Measurements from ENCODE around the gene LMNTD2.

LMNTD2 gene

GRCh38 chr11:573146-573759 is 12.7 kb upstream of the LMNTD2 start:
- H3K14ac ChIP-seq (ENCODE audit: low read length): no peak overlapping the region
- peaks cover 28 to 39% of the 10 kb centered on the region in 2 experiments for H3K4me1 ChIP-seq (ENCODE audit: control insufficient read depth in 1 of 2, insufficient read depth in 2 of 2, low read length in 2 of 2)
- H4K12ac ChIP-seq (ENCODE audit: low read depth, low read length): no peak overlapping the region
- no peak overlapping the region for H3K4me2 ChIP-seq (ENCODE audit: low read length)
- no peak overlapping the region for H2AK5ac ChIP-seq (ENCODE audit: low read length)
- peaks cover 32% of the 10 kb centered on the region for H3K79me2 ChIP-seq (ENCODE audit: control insufficient read depth, insufficient read depth, low read length, poor library complexity)
- H2BK5ac ChIP-seq (ENCODE audit: low read depth, low read length, poor library complexity): no peak overlapping the region
- H3K23ac ChIP-seq (ENCODE audit: low read length): no peak overlapping the region
- no peak overlapping the region for H3K9ac ChIP-seq (ENCODE audit: low read length)
- H4K8ac ChIP-seq (ENCODE audit: low read depth, low read length): no peak overlapping the region
- no peak overlapping the region for H3K4ac ChIP-seq (ENCODE audit: low read depth, low read length)
- H2BK120ac ChIP-seq (ENCODE audit: insufficient read depth, low read length, poor library complexity): no peak overlapping the region
- H3K27me3 ChIP-seq (ENCODE audit: insufficient read depth, low read length): no peaks in the 10 kb centered on the region
- no peak overlapping the region for H2BK12ac ChIP-seq (ENCODE audit: low read length)
- H2AFZ ChIP-seq (ENCODE audit: insufficient read depth, low read length, poor library complexity): no peak overlapping the region
- peaks cover 4% of the 10 kb centered on the region for H3K9me3 ChIP-seq (ENCODE audit: insufficient read depth, low read depth, low read length)
- H4K91ac ChIP-seq (ENCODE audit: low read depth, low read length): no peak overlapping the region
- peaks cover under 1 to 3% of the 10 kb centered on the region in 2 experiments for H3K36me3 ChIP-seq (ENCODE audit: control insufficient read depth in 1 of 2, insufficient read depth in 2 of 2, low read length in 2 of 2)
- H3K79me1 ChIP-seq (ENCODE audit: low read length): peaks cover 14% of the 10 kb centered on the region
- no CpG with 5 or more reads among the region's 16 CpGs for WGBS (ENCODE audit: extremely low coverage, insufficient coverage, insufficient read length)
- no peak overlapping the region for H3K27ac ChIP-seq (ENCODE audit: low read depth, low read length)
- no peak overlapping the region for H3K18ac ChIP-seq (ENCODE audit: low read length)
- no peak overlapping the region for H3K4me3 ChIP-seq (ENCODE audit: low read depth, low read length)
- DNase-seq: no peak

- Histone ChIP-seq H2AFZ (ENCODE audit: insufficient read depth, low read length, poor library complexity) (no peak overlapping the region), H2AK5ac (ENCODE audit: low read length) (no peak overlapping the region), H3K79me2 (ENCODE audit: control insufficient read depth, insufficient read depth, low read length, poor library complexity) (peaks cover 20% of the 10 kb centered on the region), H3K36me3 (ENCODE audit: control insufficient read depth in 1 of 2, insufficient read depth in 2 of 2, low read length in 2 of 2) (peaks cover 0 to 5% of the 10 kb centered on the region in 2 experiments), H3K9ac (ENCODE audit: low read length) (no peak overlapping the region), H2BK120ac (ENCODE audit: insufficient read depth, low read length, poor library complexity) (no peak overlapping the region), H2BK5ac (ENCODE audit: low read depth, low read length, poor library complexity) (no peak overlapping the region), H3K18ac (ENCODE audit: low read length) (no peak overlapping the region), H3K9me3 (ENCODE audit: insufficient read depth, low read depth, low read length) (peaks cover 8% of the 10 kb centered on the region), H3K4ac (ENCODE audit: low read depth, low read length) (no peak overlapping the region), H2BK12ac (ENCODE audit: low read length) (no peak overlapping the region), H4K8ac (ENCODE audit: low read depth, low read length) (no peak overlapping the region), H3K4me2 (ENCODE audit: low read length) (no peak overlapping the region), H3K27ac (ENCODE audit: low read depth, low read length) (no peak overlapping the region), H4K91ac (ENCODE audit: low read depth, low read length) (no peak overlapping the region), H3K27me3 (ENCODE audit: insufficient read depth, low read length) (no peaks in the 10 kb centered on the region), H3K4me3 (ENCODE audit: low read depth, low read length) (no peak overlapping the region), H4K12ac (ENCODE audit: low read depth, low read length) (no peak overlapping the region), H3K14ac (ENCODE audit: low read length) (no peak overlapping the region), H3K79me1 (ENCODE audit: low read length) (peaks cover 19% of the 10 kb centered on the region), H3K4me1 (ENCODE audit: control insufficient read depth in 1 of 2, insufficient read depth in 2 of 2, low read length in 2 of 2) (peaks cover 21 to 40% of the 10 kb centered on the region in 2 experiments), H3K23ac (ENCODE audit: low read length) (no peak overlapping the region)
- no CpG with 5 or more reads among the region's 8 CpGs for WGBS (ENCODE audit: extremely low coverage, insufficient coverage, insufficient read length)
- DNase-seq: no peak
These were observed 11.3 kb upstream of the LMNTD2 start for GRCh38 chr11:571802-572185.

DNA sequence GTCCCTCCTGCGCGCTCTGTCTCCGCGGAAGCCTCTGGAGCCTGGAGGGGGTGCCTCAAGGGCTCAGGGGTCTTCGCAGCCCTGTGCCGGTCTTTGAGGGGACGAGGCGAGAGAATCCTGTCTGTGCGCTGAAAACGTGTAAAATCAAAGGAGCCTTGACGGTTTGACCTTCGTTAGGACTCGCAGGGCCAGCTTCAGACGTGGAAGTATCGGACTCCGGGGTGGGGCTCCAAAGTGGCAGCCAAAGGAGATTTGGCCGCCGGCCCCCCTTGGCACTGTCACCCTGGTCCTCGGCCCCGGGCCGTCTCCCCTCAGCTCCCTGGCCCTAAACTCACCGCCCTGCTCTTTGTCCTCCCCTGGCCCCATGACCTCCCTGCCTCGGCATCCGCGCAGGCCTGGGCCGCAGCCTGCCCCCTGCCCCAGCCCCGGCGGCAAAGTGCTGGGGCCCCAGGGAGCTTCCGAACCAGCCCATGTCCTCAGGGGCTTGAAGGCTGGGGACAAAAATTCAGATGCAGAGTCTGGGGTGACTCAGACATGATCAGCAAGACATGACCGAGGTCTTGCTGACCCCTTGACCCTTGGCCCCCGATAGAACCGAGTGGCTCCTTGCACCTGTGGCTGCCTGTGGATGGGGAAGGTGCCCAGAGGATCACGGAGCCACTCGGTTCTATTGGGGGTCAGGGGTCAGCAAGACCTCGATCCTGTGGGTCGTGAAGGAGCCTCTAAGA is 8.8 kb upstream of the LMNTD2 start:
- H3K79me1 ChIP-seq (ENCODE audit: low read length): peaks cover 16% of the 10 kb centered on the region
- peak overlapping the region; percentile 87 for H3K4me2 ChIP-seq (ENCODE audit: low read length)
- peak overlapping the region; percentile 81 for H4K8ac ChIP-seq (ENCODE audit: low read depth, low read length)
- peak overlapping the region; percentile 84 for H3K9ac ChIP-seq (ENCODE audit: low read length)
- H3K4me1 ChIP-seq (ENCODE audit: control insufficient read depth in 1 of 2, insufficient read depth in 2 of 2, low read length in 2 of 2): peaks cover 25 to 46% of the 10 kb centered on the region in 2 experiments
- H3K27me3 ChIP-seq (ENCODE audit: insufficient read depth, low read length): no peaks in the 10 kb centered on the region
- peak overlapping the region; percentile 97 for H4K91ac ChIP-seq (ENCODE audit: low read depth, low read length)
- H2BK5ac ChIP-seq (ENCODE audit: low read depth, low read length, poor library complexity): peak overlapping the region; percentile 74
- peak overlapping the region; percentile 78 for H3K4ac ChIP-seq (ENCODE audit: low read depth, low read length)
- H3K27ac ChIP-seq (ENCODE audit: low read depth, low read length): peak overlapping the region; percentile 88
- peak overlapping the region; percentile 85 for H3K14ac ChIP-seq (ENCODE audit: low read length)
- H3K79me2 ChIP-seq (ENCODE audit: control insufficient read depth, insufficient read depth, low read length, poor library complexity): peaks cover 6% of the 10 kb centered on the region
- H2BK12ac ChIP-seq (ENCODE audit: low read length): peak overlapping the region; percentile 14
- peak overlapping the region; percentile 43 for H3K18ac ChIP-seq (ENCODE audit: low read length)
- peak overlapping the region; percentile 19 for H2AFZ ChIP-seq (ENCODE audit: insufficient read depth, low read length, poor library complexity)
- H2AK5ac ChIP-seq (ENCODE audit: low read length): peak overlapping the region; percentile 67
- peak; percentile 57 to 62 for DNase-seq
- H3K4me3 ChIP-seq (ENCODE audit: low read depth, low read length): peak overlapping the region; percentile 76
- H4K12ac ChIP-seq (ENCODE audit: low read depth, low read length): peak overlapping the region; percentile 55
- peaks cover 0 to 5% of the 10 kb centered on the region in 2 experiments for H3K36me3 ChIP-seq (ENCODE audit: control insufficient read depth in 1 of 2, insufficient read depth in 2 of 2, low read length in 2 of 2)
- H2BK120ac ChIP-seq (ENCODE audit: insufficient read depth, low read length, poor library complexity): peak overlapping the region; percentile 78
- H3K9me3 ChIP-seq (ENCODE audit: insufficient read depth, low read depth, low read length): peaks cover 8% of the 10 kb centered on the region
- no peak overlapping the region for H3K23ac ChIP-seq (ENCODE audit: low read length)
- WGBS (ENCODE audit: extremely low coverage, insufficient coverage, insufficient read length): no CpG with 5 or more reads among the region's 36 CpGs

- peak overlapping the region; percentile 55 for H4K12ac ChIP-seq (ENCODE audit: low read depth, low read length)
- peak overlapping the region; percentile 97 for H4K91ac ChIP-seq (ENCODE audit: low read depth, low read length)
- peak overlapping the region; percentile 74 for H2BK5ac ChIP-seq (ENCODE audit: low read depth, low read length, poor library complexity)
- peak overlapping the region; percentile 12 for H2AK5ac ChIP-seq (ENCODE audit: low read length)
- H3K79me1 ChIP-seq (ENCODE audit: low read length): peaks cover 21% of the 10 kb centered on the region
- peaks cover 6% of the 10 kb centered on the region for H3K79me2 ChIP-seq (ENCODE audit: control insufficient read depth, insufficient read depth, low read length, poor library complexity)
- H3K4me3 ChIP-seq (ENCODE audit: low read depth, low read length): peak overlapping the region; percentile 91
- no peak overlapping the region for H3K23ac ChIP-seq (ENCODE audit: low read length)
- peaks cover 32 to 52% of the 10 kb centered on the region in 2 experiments for H3K4me1 ChIP-seq (ENCODE audit: control insufficient read depth in 1 of 2, insufficient read depth in 2 of 2, low read length in 2 of 2)
- H3K36me3 ChIP-seq (ENCODE audit: control insufficient read depth in 1 of 2, insufficient read depth in 2 of 2, low read length in 2 of 2): peaks cover 4 to 9% of the 10 kb centered on the region in 2 experiments
- H2BK12ac ChIP-seq (ENCODE audit: low read length): peak overlapping the region; percentile 14
- peak overlapping the region; percentile 78 for H2BK120ac ChIP-seq (ENCODE audit: insufficient read depth, low read length, poor library complexity)
- WGBS (ENCODE audit: extremely low coverage, insufficient coverage, insufficient read length): no CpG with 5 or more reads among the region's 123 CpGs
- peak; percentile 93 to 97 for DNase-seq
- H3K9ac ChIP-seq (ENCODE audit: low read length): peak overlapping the region; percentile 84
- peak overlapping the region; percentile 19 for H2AFZ ChIP-seq (ENCODE audit: insufficient read depth, low read length, poor library complexity)
- H3K14ac ChIP-seq (ENCODE audit: low read length): peak overlapping the region; percentile 85
- peak overlapping the region; percentile 51 for H3K18ac ChIP-seq (ENCODE audit: low read length)
- peak overlapping the region; percentile 81 for H4K8ac ChIP-seq (ENCODE audit: low read depth, low read length)
- H3K27ac ChIP-seq (ENCODE audit: low read depth, low read length): peak overlapping the region; percentile 88
- H3K27me3 ChIP-seq (ENCODE audit: insufficient read depth, low read length): no peaks in the 10 kb centered on the region
- H3K4me2 ChIP-seq (ENCODE audit: low read length): peak overlapping the region; percentile 99
- peaks cover 8% of the 10 kb centered on the region for H3K9me3 ChIP-seq (ENCODE audit: insufficient read depth, low read depth, low read length)
- H3K4ac ChIP-seq (ENCODE audit: low read depth, low read length): peak overlapping the region; percentile 78
These were observed 8.0 kb upstream of the LMNTD2 start for GRCh38 chr11:568306-569157.
